K562 (cell line): ENCODE measurements around the gene CYB5R3. TPM values are rescaled to one million over a fixed set of nuclear protein-coding genes. Genes with fewer than 3 reads are reported as not detected.

Experiments used
- ATAC-seq: fragments of 200-7000 bp; cut with Tn5 transposase; 3 replicates; pipeline ENCODE4 v1.9.1; 2020; ENCODE audit warnings: moderate library complexity
- BruUV-seq: library from RNA; stranded (reverse); fragments of 400-500 nt; replicated peaks from 2 replicates; lab custom pipeline; 2021; lab: Mats Ljungman, UMichigan
- CTCF ChIA-PET: fragments of 300-600 bp; formaldehyde crosslinking; extraction: SDS; loops from one replicate; lab custom pipeline; 2021; ENCODE audit warnings: low intra/inter-chr PET ratio; lab: Yijun Ruan, JAX
- POLR2A ChIA-PET: fragments of 300-600, 350-650 bp; sonication (Branson Sonifier 250); formaldehyde crosslinking; extraction: SDS; loops from one replicate; lab custom pipeline; 2021; ENCODE audit warnings: antibody characterized with exemption, inconsistent platforms; lab: Yijun Ruan, JAX
- DNase-seq, 4 experiments: peaks; one replicate each; pipeline versions ENCODE4 v3.0.0 to v3.0.0-alpha.2; 2011 to 2018; ENCODE audit warnings: low spot score in 3 of 4, mixed read lengths in 3 of 4; ENCODE audit errors: extremely low read depth in 1 of 4
- FAIRE-seq: peaks from 2 replicates; lab custom pipeline; 2011; peaks lifted over from hg19 to GRCh38; lab: Jason Lieb, UNC
- H2AFZ ChIP-seq: 2 replicates; pipeline ENCODE4 v1.6.0; 2011; ENCODE audit warnings: low read depth, low read length, control low read depth, inconsistent platforms
- H3K27ac ChIP-seq: fragments of 200-600 bp; 3 replicates; pipeline ENCODE4 v1.8.0; 2011; ENCODE audit warnings: low read depth, mild to moderate bottlenecking, control low read depth, inconsistent platforms, low read length, moderate library complexity, mixed read lengths; ENCODE audit errors: extremely low read depth
- H3K27me3 ChIP-seq, 2 experiments: fragments of 300-600 bp in 1 of 2; 2 replicates in 1 of 2; 3 replicates in 1 of 2; pipeline versions ENCODE4 v1.6.0 to v1.8.0; 2011; ENCODE audit warnings: inconsistent platforms in 2 of 2, low read length in 2 of 2, mild to moderate bottlenecking in 1 of 2, mixed read lengths in 1 of 2, moderate library complexity in 1 of 2; ENCODE audit not compliant: control insufficient read depth in 2 of 2, insufficient read depth in 2 of 2
- H3K36me3 ChIP-seq: fragments of 300-600 bp; 3 replicates; pipeline ENCODE4 v1.8.0; 2011; ENCODE audit warnings: mild to moderate bottlenecking, low read length, inconsistent platforms; ENCODE audit not compliant: control insufficient read depth, insufficient read depth
- H3K4me1 ChIP-seq, 2 experiments: fragments of 200-600 bp in 1 of 2; replicated peaks in 1 of 2; 2 replicates in 1 of 2; 3 replicates in 1 of 2; pipeline versions ENCODE4 v1.5.1 to v1.8.0; 2011; ENCODE audit warnings: inconsistent platforms in 2 of 2, low read length in 2 of 2, mild to moderate bottlenecking in 1 of 2, mixed read lengths in 1 of 2, moderate library complexity in 1 of 2; ENCODE audit not compliant: control insufficient read depth in 2 of 2, insufficient read depth in 2 of 2
- H3K4me2 ChIP-seq: 2 replicates; pipeline ENCODE4 v1.6.1; 2011; ENCODE audit warnings: low read length, control low read depth, inconsistent platforms, mixed read lengths; ENCODE audit not compliant: insufficient read depth
- H3K4me3 ChIP-seq: fragments of 200-600 bp; sonication (generic), shearing (Covaris generic); 2 replicates; pipeline ENCODE4 v1.5.1; 2016; ENCODE audit warnings: control low read depth, inconsistent platforms
- H3K79me2 ChIP-seq: fragments of 200-600 bp; 3 replicates; pipeline ENCODE4 v1.8.0; 2011; ENCODE audit warnings: low read length, inconsistent platforms; ENCODE audit not compliant: control insufficient read depth, insufficient read depth
- H3K9ac ChIP-seq, 2 experiments: 2 replicates each; pipeline versions ENCODE4 v1.6.0 to v1.6.1; 2011; ENCODE audit warnings: low read depth in 2 of 2, low read length in 2 of 2, control low read depth in 1 of 2, inconsistent platforms in 1 of 2, mild to moderate bottlenecking in 1 of 2, mixed read lengths in 1 of 2; ENCODE audit not compliant: insufficient read depth in 1 of 2
- H3K9me1 ChIP-seq: one replicate; pipeline ENCODE4 v1.6.0; 2011; ENCODE audit warnings: inconsistent platforms, mild to moderate bottlenecking, low read length, moderate library complexity; ENCODE audit not compliant: control insufficient read depth, insufficient read depth
- H3K9me3 ChIP-seq: replicated peaks from 2 replicates; pipeline ENCODE4 v1.5.1; 2011; ENCODE audit warnings: low read depth, low read length, inconsistent platforms; ENCODE audit not compliant: control insufficient read depth, insufficient read depth
- H4K20me1 ChIP-seq: replicated peaks from 2 replicates; pipeline ENCODE4 v1.6.1; 2011; ENCODE audit warnings: low read length, inconsistent platforms, mixed read lengths; ENCODE audit not compliant: control insufficient read depth, insufficient read depth
- CTBP1 ChIP-seq: fragments of 450-650 bp; IDR thresholded peaks from 2 replicates; pipeline ENCODE4 v1.6.1; 2016; ENCODE audit warnings: borderline replicate concordance
- ETV5 ChIP-seq: sonication (generic); formaldehyde crosslinking; IDR thresholded peaks from 2 replicates; pipeline ENCODE4 v1.4.0; 2020; ENCODE audit warnings: low read depth, mild to moderate bottlenecking, missing genetic modification reagents
- ETV6 ChIP-seq, 3 experiments: fragments of 150-350 bp in 1 of 3; sonication (generic) in 1 of 3; formaldehyde crosslinking in 1 of 3; IDR thresholded peaks; 2 replicates each; pipeline versions ENCODE4 v1.6.1 to v1.8.0; 2014 to 2022; ENCODE audit warnings: borderline replicate concordance in 2 of 3, low read depth in 2 of 3, antibody characterized with exemption in 1 of 3, low read length in 1 of 3, mild to moderate bottlenecking in 1 of 3, missing genetic modification reagents in 1 of 3
- MED1 ChIP-seq: sonication (generic); formaldehyde crosslinking; IDR thresholded peaks from 2 replicates; pipeline ENCODE4 v1.8.1; 2023; ENCODE audit warnings: missing genetic modification reagents, borderline replicate concordance
- NBN ChIP-seq: fragments of 450-650 bp; IDR thresholded peaks from 2 replicates; pipeline ENCODE4 v1.6.1; 2016; ENCODE audit warnings: low read depth, mild to moderate bottlenecking
- NR2C1 ChIP-seq, 2 experiments: fragments of 450-650 bp; IDR thresholded peaks; 2 replicates each; pipeline ENCODE4 v1.6.1; 2017; ENCODE audit warnings: mild to moderate bottlenecking in 2 of 2, antibody characterized with exemption in 1 of 2, inconsistent platforms in 1 of 2, missing compliant biosample characterization in 1 of 2, missing genetic modification characterization in 1 of 2
- SIRT6 ChIP-seq: IDR thresholded peaks from one replicate; pipeline ENCODE4 v1.6.1; 2012; ENCODE audit warnings: low read depth, mild to moderate bottlenecking, control low read depth, inconsistent platforms, low read length, moderate library complexity
- SREBF2 ChIP-seq: sonication (generic); formaldehyde crosslinking; IDR thresholded peaks from 2 replicates; pipeline ENCODE4 v1.4.0; 2020; ENCODE audit warnings: mild to moderate bottlenecking, missing genetic modification reagents
- ZNF133 ChIP-seq: fragments of 250-450 bp; sonication (Bioruptor Pico); IDR thresholded peaks from 2 replicates; pipeline ENCODE4 v1.4.0; 2020; ENCODE audit warnings: mild to moderate bottlenecking
- ZNF282 ChIP-seq: sonication (generic); formaldehyde crosslinking; IDR thresholded peaks from 2 replicates; pipeline ENCODE4 v1.8.1; 2023; ENCODE audit warnings: missing genetic modification reagents
- WGBS: fragments of 100-300 bp; shearing (Covaris generic); methylation state at CpG from one replicate; pipeline ENCODE4 v1.1.6; 2016; ENCODE audit warnings: low coverage, mixed read lengths; ENCODE audit not compliant: insufficient coverage; ENCODE audit errors: missing lambda C conversion rate; 5-methylcytosine and 5-hydroxymethylcytosine counted together
- in situ Hi-C: fragments of 300-500 bp; cut with MboI; formaldehyde crosslinking; loops from 4 replicates; pipeline ENCODE4 v1.15.0; 2018; ENCODE audit warnings: inconsistent platforms, mixed read lengths
- intact Hi-C: fragments of 100-400 bp; cut with micrococcal nuclease; formaldehyde crosslinking; loops from 2 replicates; pipeline ENCODE4 v1.14.2; 2022
- polyA plus RNA-seq, 8 experiments: library from polyadenylated mRNA; depleted of rRNA in 4 of 8; stranded (reverse) in 5 of 8; unstranded in 3 of 8; fragments of >200 nt; fragmentation: Nextera tagmentation in 2 of 8; fragmentation: Illumina TruSeq in 1 of 8; extraction: Ambion mirVana in 2 of 8; extraction: Trizol in 1 of 8; gene quantifications; 2 replicates each; pipeline versions ENCODE4 v1.2.1 to v1.2.3, GENCODE V29; 2011 to 2014; ENCODE audit warnings: inconsistent platforms in 1 of 8, missing spikeins in 1 of 8
- total RNA-seq, 7 experiments: library from RNA; depleted of rRNA in 6 of 7; stranded (reverse); fragments of >200 nt in 6 of 7; fragmentation: Illumina TruSeq in 2 of 7; extraction: Trizol in 2 of 7; gene quantifications; 2 replicates each; pipeline versions ENCODE4 v1.2.1 to v1.2.3, GENCODE V29; 2011 to 2021; ENCODE audit warnings: low replicate concordance in 1 of 7
- TF ChIP-seq, protein P1 (sequence below): fragments of 200-400 bp; formaldehyde crosslinking; IDR thresholded peaks from 2 replicates; pipeline ENCODE4 v1.6.1; 2017; ENCODE audit warnings: mild to moderate bottlenecking, low read depth, low read length, moderate library complexity
- TF ChIP-seq, protein P2 (sequence below): sonication (generic); formaldehyde crosslinking; IDR thresholded peaks from 2 replicates; pipeline ENCODE4 v1.4.0; 2020; ENCODE audit warnings: mild to moderate bottlenecking, missing genetic modification reagents

CYB5R3 gene
- total and polyA plus RNA-seq, 9 of the 15 experiments (the other 6 are each of a cell fraction or from before 2014, with no cell fraction given): 1.4 to 66.8 (median 23.4) TPM

DNA sequence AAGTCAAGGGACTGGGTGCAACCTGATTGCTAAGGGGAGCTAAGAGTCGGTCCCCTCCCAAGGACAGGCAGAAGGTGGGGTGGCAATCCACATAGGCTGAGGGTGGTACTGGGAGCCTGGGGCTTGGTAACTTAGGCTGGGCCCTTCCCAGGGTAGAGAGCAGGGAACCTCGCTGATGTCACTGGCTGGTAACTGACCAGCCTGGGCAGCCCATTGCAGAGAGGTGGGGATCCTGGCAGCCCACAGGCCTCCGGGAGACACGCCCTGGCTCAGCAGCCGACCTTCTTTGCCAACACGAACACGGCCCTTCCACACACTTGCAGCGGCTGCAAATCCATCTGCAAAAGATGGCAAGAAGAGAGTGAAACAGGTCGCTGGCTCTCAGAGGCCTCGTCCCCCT lies 46.1 kb upstream of the CYB5R3 start:
- peaks cover 0 to 28% of the 10 kb centered on the region in 2 experiments; a peak in 4 of 5 replicates for H3K4me1 ChIP-seq
- no peak overlapping the region for H3K4me2 ChIP-seq
- no peak overlapping the region for H3K4me3 ChIP-seq
- 18% methylated on average over 6 of the region's 10 CpGs for WGBS
- H3K27me3 ChIP-seq: peaks cover 0 to 24% of the 10 kb centered on the region in 2 experiments; a peak in 1 of 5 replicates
- H3K9ac ChIP-seq: no peak overlapping the region
- ChIA-PET POLR2A (interaction anchor here (1.4 kb wide), 1 partner anchor 12 kb away, joined by 3 read pairs; no protein-coding TSS in a partner anchor), CTCF (no interaction called here)
- H4K20me1 ChIP-seq: no peaks in the 10 kb centered on the region
- no peaks in the 10 kb centered on the region for H3K9me1 ChIP-seq
- H3K36me3 ChIP-seq: no peaks in the 10 kb centered on the region
- no peak for ATAC-seq
- BruUV-seq: no TSS peak
- no peak overlapping the region for H2AFZ ChIP-seq
- in situ Hi-C loops: no loop called here
- H3K27ac ChIP-seq: no peak overlapping the region
- no peak for DNase-seq
- H3K9me3 ChIP-seq: no peaks in the 10 kb centered on the region
- intact Hi-C loops: loop anchor here (10.0 kb wide), 1 partner anchor 70 kb away; no protein-coding TSS in a partner anchor
- no peak for FAIRE-seq
- H3K79me2 ChIP-seq: no peaks in the 10 kb centered on the region
- TF ChIP-seq CTBP1 (no peak), SIRT6 (no peak), NR2C1 (IDR thresholded peaks at IDR 0.05) (no peak), NR2C1 (tag; IDR thresholded peaks at IDR 0.05) (no peak), NBN (no peak), ETV5 (CRISPR knock-in tag) (no peak), ZNF133 (CRISPR knock-in tag) (no peak), ZNF282 (CRISPR knock-in tag) (no peak), ETV6 (IDR thresholded peaks at IDR 0.05; ENCODE audit: borderline replicate concordance in 1 of 2, low read depth in 2 of 2, low read length in 1 of 2) (no peak), ETV6 (CRISPR knock-in tag; IDR thresholded peaks at IDR 0.05; ENCODE audit: borderline replicate concordance) (no peak), MED1 (CRISPR knock-in tag) (no peak), SREBF2 (CRISPR knock-in tag) (no peak)
- TF ChIP-seq, protein P1, sequence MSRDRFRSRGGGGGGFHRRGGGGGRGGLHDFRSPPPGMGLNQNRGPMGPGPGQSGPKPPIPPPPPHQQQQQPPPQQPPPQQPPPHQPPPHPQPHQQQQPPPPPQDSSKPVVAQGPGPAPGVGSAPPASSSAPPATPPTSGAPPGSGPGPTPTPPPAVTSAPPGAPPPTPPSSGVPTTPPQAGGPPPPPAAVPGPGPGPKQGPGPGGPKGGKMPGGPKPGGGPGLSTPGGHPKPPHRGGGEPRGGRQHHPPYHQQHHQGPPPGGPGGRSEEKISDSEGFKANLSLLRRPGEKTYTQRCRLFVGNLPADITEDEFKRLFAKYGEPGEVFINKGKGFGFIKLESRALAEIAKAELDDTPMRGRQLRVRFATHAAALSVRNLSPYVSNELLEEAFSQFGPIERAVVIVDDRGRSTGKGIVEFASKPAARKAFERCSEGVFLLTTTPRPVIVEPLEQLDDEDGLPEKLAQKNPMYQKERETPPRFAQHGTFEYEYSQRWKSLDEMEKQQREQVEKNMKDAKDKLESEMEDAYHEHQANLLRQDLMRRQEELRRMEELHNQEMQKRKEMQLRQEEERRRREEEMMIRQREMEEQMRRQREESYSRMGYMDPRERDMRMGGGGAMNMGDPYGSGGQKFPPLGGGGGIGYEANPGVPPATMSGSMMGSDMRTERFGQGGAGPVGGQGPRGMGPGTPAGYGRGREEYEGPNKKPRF: no peak
- TF ChIP-seq, protein P2, sequence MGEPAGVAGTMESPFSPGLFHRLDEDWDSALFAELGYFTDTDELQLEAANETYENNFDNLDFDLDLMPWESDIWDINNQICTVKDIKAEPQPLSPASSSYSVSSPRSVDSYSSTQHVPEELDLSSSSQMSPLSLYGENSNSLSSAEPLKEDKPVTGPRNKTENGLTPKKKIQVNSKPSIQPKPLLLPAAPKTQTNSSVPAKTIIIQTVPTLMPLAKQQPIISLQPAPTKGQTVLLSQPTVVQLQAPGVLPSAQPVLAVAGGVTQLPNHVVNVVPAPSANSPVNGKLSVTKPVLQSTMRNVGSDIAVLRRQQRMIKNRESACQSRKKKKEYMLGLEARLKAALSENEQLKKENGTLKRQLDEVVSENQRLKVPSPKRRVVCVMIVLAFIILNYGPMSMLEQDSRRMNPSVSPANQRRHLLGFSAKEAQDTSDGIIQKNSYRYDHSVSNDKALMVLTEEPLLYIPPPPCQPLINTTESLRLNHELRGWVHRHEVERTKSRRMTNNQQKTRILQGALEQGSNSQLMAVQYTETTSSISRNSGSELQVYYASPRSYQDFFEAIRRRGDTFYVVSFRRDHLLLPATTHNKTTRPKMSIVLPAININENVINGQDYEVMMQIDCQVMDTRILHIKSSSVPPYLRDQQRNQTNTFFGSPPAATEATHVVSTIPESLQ (CRISPR knock-in tag): no peak
